Ascending aorta (tissue), 2 donors: Measurements from ENCODE around the gene MYOM1. TPM values are rescaled to one million over a fixed set of nuclear protein-coding genes. Genes with fewer than 3 reads are reported as not detected.
A peak's percentile ranks its signal among the peaks of the same experiment; 100 is the strongest.

ENCODE experiments used
- DNase-seq, 2 donors: peaks; one replicate each; pipeline ENCODE4 v3.0.0-alpha.2; 2019; ENCODE audit warnings: low spot score in 2 of 2
- H3K27ac ChIP-seq, 2 donors: fragments of 200-600 bp; sonication (generic); one replicate each; pipeline ENCODE4 v1.5.1; 2016 to 2017; ENCODE audit warnings: mild to moderate bottlenecking in 1 of 2
- H3K27me3 ChIP-seq: fragments of 200-600 bp; sonication (generic); one replicate; pipeline ENCODE4 v1.5.1; 2017
- H3K36me3 ChIP-seq, 2 donors: fragments of 200-600 bp; sonication (generic); one replicate each; pipeline ENCODE4 v1.5.1; 2016
- H3K4me1 ChIP-seq, 2 donors: fragments of 200-600 bp; sonication (generic); one replicate each; pipeline ENCODE4 v1.5.1; 2016 to 2017; ENCODE audit warnings: mild to moderate bottlenecking in 1 of 2
- H3K4me3 ChIP-seq, 2 donors: fragments of 200-600 bp; sonication (generic); one replicate each; pipeline ENCODE4 v1.5.1; 2016 to 2017; ENCODE audit warnings: mild to moderate bottlenecking in 1 of 2
- H3K9me3 ChIP-seq, 2 donors: fragments of 200-600 bp; sonication (generic); one replicate each; pipeline ENCODE4 v1.5.1; 2016
- intact Hi-C: fragments of 100-400 bp; cut with DNase I; formaldehyde crosslinking; loops from one replicate; pipeline ENCODE4 v1.15.1; 2023
- total RNA-seq: library from RNA; depleted of rRNA; stranded (reverse); fragments of >200 nt; gene quantifications from one replicate; pipeline ENCODE4 v1.1.0, GENCODE V29; 2016
- TF ChIP-seq, protein P1 (sequence below), 3 experiments: fragments of 200-600 bp in 2 of 3; fragments of 450-650 bp in 1 of 3; sonication (generic) in 2 of 3; IDR thresholded peaks; one replicate each; pipeline ENCODE4 v1.5.1; 2016 to 2019; ENCODE audit warnings: antibody characterized with exemption in 3 of 3, mild to moderate bottlenecking in 1 of 3, moderate library complexity in 1 of 3

The MYOM1 gene
- total RNA-seq, 1 donor from 2014 or later = 7.8 TPM

DNA sequence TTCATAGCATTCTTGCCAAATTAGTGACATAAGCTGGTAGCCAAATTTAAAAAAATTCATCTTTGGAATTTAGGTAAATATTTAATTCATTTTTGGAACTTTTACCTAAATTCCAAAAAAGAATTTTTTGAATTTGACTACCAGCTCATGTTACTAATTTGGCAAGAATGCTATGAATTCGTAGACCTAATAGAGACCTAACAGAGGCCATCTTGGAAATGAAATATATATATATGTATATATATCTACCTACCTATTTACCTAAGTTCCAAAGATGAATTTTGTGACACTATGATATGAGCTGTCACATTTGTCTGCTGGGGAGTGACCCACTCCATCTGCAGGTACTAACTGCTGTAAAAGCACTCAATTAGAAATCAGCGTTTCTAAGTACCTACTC, 65.6 kb downstream of the MYOM1 start:
- TF ChIP-seq, protein P1, sequence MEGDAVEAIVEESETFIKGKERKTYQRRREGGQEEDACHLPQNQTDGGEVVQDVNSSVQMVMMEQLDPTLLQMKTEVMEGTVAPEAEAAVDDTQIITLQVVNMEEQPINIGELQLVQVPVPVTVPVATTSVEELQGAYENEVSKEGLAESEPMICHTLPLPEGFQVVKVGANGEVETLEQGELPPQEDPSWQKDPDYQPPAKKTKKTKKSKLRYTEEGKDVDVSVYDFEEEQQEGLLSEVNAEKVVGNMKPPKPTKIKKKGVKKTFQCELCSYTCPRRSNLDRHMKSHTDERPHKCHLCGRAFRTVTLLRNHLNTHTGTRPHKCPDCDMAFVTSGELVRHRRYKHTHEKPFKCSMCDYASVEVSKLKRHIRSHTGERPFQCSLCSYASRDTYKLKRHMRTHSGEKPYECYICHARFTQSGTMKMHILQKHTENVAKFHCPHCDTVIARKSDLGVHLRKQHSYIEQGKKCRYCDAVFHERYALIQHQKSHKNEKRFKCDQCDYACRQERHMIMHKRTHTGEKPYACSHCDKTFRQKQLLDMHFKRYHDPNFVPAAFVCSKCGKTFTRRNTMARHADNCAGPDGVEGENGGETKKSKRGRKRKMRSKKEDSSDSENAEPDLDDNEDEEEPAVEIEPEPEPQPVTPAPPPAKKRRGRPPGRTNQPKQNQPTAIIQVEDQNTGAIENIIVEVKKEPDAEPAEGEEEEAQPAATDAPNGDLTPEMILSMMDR (IDR thresholded peaks at IDR 0.05) = no peak
- no peak overlapping the region for H3K27ac ChIP-seq
- DNase-seq = no peak
- peaks cover 3 to 11% of the 10 kb centered on the region in 2 donors for H3K4me1 ChIP-seq
- H3K9me3 ChIP-seq = no peaks in the 10 kb centered on the region
- H3K27me3 ChIP-seq = no peaks in the 10 kb centered on the region
- H3K36me3 ChIP-seq = peaks cover 0 to 6% of the 10 kb centered on the region in 2 donors
- H3K4me3 ChIP-seq = no peak overlapping the region
- intact Hi-C loops = loop anchor here (2.0 to 5.0 kb wide), 2 partner anchors 93 to 222 kb away; partner anchors contain the start of gene MYL12A

DNA sequence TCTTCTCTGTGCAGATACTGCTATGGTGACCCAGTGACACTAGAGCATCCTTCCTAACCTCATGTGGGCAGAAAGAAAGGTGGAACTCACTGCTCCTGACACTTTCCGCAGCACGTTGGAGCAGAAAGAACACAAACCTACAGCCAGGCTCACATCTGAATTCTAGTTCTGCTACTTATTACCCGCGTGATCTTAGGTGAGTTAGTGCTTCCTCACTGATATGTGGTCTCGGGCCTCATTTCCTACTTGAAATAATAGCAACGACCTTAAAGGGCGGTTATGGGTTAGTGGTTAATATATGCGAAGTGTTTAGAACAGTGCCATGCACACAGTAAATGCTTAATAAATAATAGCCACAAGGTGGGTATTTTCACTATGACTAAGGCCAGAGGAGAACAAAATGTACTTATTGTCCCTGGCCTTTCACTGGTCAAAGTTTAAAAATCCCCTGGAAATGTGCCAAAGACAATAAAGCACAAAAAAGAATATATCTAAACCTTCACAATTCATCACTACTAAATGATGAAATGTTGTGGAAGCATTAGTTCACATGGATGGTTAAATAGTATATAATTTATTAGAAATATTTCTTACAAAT, 66.6 kb downstream of the MYOM1 start:
- Histone ChIP-seq H3K27ac (peak overlapping the region; percentile 27), H3K4me3 (no peak overlapping the region), H3K4me1 (peaks cover 3 to 11% of the 10 kb centered on the region in 2 donors), H3K27me3 (no peaks in the 10 kb centered on the region), H3K9me3 (no peaks in the 10 kb centered on the region), H3K36me3 (peaks cover 0 to 1% of the 10 kb centered on the region in 2 donors)
- intact Hi-C loops = loop anchor here (5.0 kb wide), 1 partner anchor 221 kb away; no protein-coding TSS in a partner anchor
- no peak for DNase-seq
- TF ChIP-seq, protein P1 (IDR thresholded peaks at IDR 0.05) = no peak

DNA sequence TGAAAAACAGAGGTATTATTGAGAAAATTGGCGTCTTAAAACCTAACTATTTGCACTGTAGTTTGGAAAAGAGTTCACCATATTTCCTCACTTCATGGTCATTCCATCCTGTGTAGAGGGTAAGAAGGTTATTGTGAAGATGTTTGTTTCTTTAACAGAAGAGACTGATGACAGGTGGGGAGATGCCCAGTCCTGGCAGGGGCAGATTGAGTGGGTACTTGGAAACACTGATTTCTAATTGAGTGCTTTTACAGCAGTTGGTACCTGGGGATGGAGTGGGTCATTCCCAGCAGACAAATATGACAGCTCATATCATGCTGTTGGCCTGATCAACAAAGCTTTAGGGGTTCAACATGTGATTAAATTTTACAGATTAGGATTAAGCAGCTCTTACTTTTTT, 67.5 kb downstream of the MYOM1 start:
- TF ChIP-seq, protein P1 (IDR thresholded peaks at IDR 0.05) = no peak
- H3K9me3 ChIP-seq = no peaks in the 10 kb centered on the region
- no peak overlapping the region for H3K4me3 ChIP-seq
- H3K27ac ChIP-seq = no peak overlapping the region
- peaks cover 3 to 11% of the 10 kb centered on the region in 2 donors for H3K4me1 ChIP-seq
- H3K36me3 ChIP-seq = no peaks in the 10 kb centered on the region
- intact Hi-C loops = loop anchor here (5.0 kb wide), 1 partner anchor 220 kb away; no protein-coding TSS in a partner anchor
- no peak for DNase-seq
- H3K27me3 ChIP-seq = no peaks in the 10 kb centered on the region

DNA sequence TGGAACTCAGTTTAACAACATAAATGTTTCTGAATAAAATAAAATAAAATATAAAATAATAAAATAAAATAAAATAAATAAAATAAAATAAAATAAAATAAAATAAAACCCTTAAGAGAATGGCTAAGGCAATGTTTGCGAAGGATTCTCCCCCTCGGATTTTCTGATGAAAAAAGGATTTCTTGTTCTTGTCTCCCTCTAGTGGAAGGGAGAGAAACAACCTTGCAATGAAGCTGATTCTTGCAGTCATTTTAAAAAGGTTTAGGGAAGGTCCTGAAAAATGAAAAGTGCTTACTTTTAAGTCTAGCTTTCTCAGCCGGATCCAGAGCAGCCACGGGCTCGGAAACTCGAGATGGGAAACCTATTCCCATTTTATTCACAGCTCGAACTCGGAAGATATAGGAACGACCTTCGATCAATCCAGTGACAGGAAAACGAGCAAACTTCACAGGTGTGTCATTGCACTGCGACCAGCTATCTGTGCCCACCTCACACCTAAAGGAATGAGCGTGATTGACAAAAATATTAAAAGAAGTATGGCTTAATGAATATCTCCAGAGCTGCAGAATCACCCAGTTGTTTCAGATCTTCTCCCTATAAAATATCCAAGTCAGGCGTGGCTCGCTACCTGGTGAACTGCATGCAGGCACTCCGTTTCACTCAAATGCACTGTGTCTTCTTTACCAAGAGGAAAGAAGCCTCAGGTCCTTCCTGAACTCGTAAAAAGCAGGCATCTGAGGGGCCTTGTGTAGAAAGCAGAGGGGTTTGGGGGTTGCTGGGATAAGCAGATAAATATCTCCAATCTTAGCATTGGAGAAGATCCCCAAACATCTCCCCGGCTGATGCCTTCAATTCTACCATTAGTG, 68.1 kb downstream of the MYOM1 start:
- no peaks in the 10 kb centered on the region for H3K36me3 ChIP-seq
- TF ChIP-seq, protein P1 (IDR thresholded peaks at IDR 0.05) = peak; percentile 21 to 84 (median 80)
- H3K9me3 ChIP-seq = no peaks in the 10 kb centered on the region
- no peaks in the 10 kb centered on the region for H3K27me3 ChIP-seq
- no peak for DNase-seq
- no peak overlapping the region for H3K4me3 ChIP-seq
- intact Hi-C loops = loop anchor here (5.0 kb wide), 1 partner anchor 219 kb away; no protein-coding TSS in a partner anchor
- peaks cover 3 to 11% of the 10 kb centered on the region in 2 donors for H3K4me1 ChIP-seq
- H3K27ac ChIP-seq = no peak overlapping the region

DNA sequence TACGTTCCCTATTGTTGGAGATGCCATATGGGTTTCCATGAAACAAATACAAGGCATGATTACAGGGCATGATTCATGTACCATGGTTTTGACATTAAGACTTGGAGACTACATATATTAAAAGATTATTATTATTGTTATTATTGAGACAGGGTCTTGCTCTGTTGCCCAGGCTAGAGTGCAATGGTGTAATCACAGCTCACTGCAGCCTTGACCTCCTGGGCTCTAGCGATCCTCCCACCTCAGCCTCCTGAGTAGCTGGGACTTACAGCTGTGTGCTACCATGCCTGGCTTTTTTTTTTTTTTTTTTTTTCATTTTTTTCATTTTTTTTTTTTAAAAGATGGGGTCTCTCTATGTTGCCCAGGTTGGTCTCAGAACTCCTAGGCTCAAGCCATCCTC, 69.1 kb downstream of the MYOM1 start:
- TF ChIP-seq, protein P1 (IDR thresholded peaks at IDR 0.05) = no peak
- Histone ChIP-seq H3K4me3 (no peak overlapping the region), H3K36me3 (no peaks in the 10 kb centered on the region), H3K9me3 (no peaks in the 10 kb centered on the region), H3K27ac (no peak overlapping the region), H3K27me3 (no peaks in the 10 kb centered on the region), H3K4me1 (peaks cover 0 to 5% of the 10 kb centered on the region in 2 donors)
- no peak for DNase-seq
- intact Hi-C loops = loop anchor here (5.0 kb wide), 1 partner anchor 218 kb away; no protein-coding TSS in a partner anchor
